Keratinocyte (primary cell): ENCODE measurements around the gene PRDX2.

ENCODE experiments used
- EZH2 ChIP-seq: IDR thresholded peaks from one replicate; pipeline ENCODE4 v1.6.1; 2012; ENCODE audit warnings: inconsistent platforms, mild to moderate bottlenecking, low read length, moderate library complexity
- TF ChIP-seq, protein P1 (sequence below), 3 experiments: IDR thresholded peaks in 1 of 3; conservative IDR thresholded peaks in 1 of 3; optimal IDR thresholded peaks in 1 of 3; 2 replicates in 2 of 3; 3 replicates in 1 of 3; pipeline versions ENCODE3 to v1.5.1; 2011; ENCODE audit warnings: low read length in 3 of 3, mild to moderate bottlenecking in 3 of 3, moderate library complexity in 2 of 3, control low read depth in 1 of 3, inconsistent platforms in 1 of 3; ENCODE audit not compliant: insufficient read depth in 2 of 3; ENCODE audit errors: extremely low read depth in 1 of 3

DNA sequence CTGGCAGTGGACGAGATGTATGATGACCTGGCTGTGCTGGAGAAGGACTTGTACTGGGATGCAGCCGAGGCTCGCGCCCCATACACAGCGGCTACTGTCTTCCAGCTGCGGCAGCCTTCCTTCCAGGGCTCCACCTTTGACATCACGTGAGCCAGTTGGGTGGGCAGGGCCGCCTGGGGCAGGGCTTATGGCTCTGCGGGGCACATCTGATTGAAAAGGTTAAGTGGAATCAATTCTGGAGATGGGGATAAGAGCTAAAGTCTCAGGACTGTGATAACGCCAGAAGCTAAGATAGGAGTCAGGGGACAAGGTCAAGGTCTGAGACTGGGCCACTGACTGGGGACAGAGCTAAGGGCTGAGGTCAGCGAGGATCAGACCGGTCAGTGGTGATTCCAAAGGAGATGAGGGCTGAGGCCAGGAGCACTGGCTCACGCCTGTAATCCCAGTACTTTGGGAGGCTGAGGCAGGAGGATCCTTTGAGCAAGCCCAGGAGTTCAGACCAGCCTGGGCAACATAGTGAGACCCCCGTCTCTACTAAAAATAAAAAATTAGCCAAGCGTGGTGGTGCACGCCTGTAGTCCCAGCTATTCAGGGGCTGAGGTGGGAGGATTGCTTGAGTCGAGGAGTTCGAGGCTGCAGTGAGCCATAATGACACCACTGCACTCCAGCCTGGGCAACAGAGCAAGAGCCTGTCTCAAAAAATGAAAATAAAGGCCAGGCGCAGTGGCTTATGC is 45.3 kb downstream of the PRDX2 start:
- TF ChIP-seq, protein P1, sequence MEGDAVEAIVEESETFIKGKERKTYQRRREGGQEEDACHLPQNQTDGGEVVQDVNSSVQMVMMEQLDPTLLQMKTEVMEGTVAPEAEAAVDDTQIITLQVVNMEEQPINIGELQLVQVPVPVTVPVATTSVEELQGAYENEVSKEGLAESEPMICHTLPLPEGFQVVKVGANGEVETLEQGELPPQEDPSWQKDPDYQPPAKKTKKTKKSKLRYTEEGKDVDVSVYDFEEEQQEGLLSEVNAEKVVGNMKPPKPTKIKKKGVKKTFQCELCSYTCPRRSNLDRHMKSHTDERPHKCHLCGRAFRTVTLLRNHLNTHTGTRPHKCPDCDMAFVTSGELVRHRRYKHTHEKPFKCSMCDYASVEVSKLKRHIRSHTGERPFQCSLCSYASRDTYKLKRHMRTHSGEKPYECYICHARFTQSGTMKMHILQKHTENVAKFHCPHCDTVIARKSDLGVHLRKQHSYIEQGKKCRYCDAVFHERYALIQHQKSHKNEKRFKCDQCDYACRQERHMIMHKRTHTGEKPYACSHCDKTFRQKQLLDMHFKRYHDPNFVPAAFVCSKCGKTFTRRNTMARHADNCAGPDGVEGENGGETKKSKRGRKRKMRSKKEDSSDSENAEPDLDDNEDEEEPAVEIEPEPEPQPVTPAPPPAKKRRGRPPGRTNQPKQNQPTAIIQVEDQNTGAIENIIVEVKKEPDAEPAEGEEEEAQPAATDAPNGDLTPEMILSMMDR (optimal IDR thresholded peaks at IDR 0.05 in 1 of 3, IDR thresholded peaks at IDR 0.05 in 1 of 3, conservative IDR thresholded peaks at IDR 0.05 in 1 of 3; ENCODE audit: extremely low read depth in 1 of 3, insufficient read depth in 2 of 3, low read length in 3 of 3) = no peak
- TF ChIP-seq EZH2 = no peak
